Calu3 (cell line): ENCODE measurements around the gene ALPK3. TPM values are rescaled to one million over a fixed set of nuclear protein-coding genes. Genes with fewer than 3 reads are reported as not detected.

Source experiments
- BruUV-seq: library from RNA; stranded (reverse); fragments of 400-500 nt; replicated peaks from 2 replicates; lab custom pipeline; 2021; lab: Mats Ljungman, UMichigan
- CTCF ChIA-PET: fragments of 300-600 bp; sonication (Branson Sonifier 250); formaldehyde crosslinking; loops from one replicate; lab custom pipeline; 2022; ENCODE audit warnings: antibody characterized with exemption; lab: Charles Lee
- DNase-seq: peaks from one replicate; pipeline ENCODE4 v3.0.0; 2022
- H3K27ac Mint-ChIP-seq: one replicate; pipeline ENCODE4 v1.8.0; 2022; ENCODE audit warnings: mixed read lengths; ENCODE audit not compliant: unreplicated experiment
- H3K27me3 Mint-ChIP-seq: one replicate; pipeline ENCODE4 v1.8.0; 2022; ENCODE audit warnings: mixed read lengths; ENCODE audit not compliant: unreplicated experiment
- H3K36me3 Mint-ChIP-seq: one replicate; pipeline ENCODE4 v1.8.0; 2022; ENCODE audit warnings: mild to moderate bottlenecking, moderate library complexity, mixed read lengths; ENCODE audit not compliant: insufficient read depth, unreplicated experiment
- H3K4me1 Mint-ChIP-seq: one replicate; pipeline ENCODE4 v1.8.0; 2022; ENCODE audit warnings: mild to moderate bottlenecking, low read depth, mixed read lengths; ENCODE audit not compliant: unreplicated experiment
- H3K4me3 Mint-ChIP-seq: one replicate; pipeline ENCODE4 v1.8.0; 2022; ENCODE audit warnings: mild to moderate bottlenecking, low read depth, moderate library complexity, mixed read lengths; ENCODE audit not compliant: unreplicated experiment
- H3K9me3 Mint-ChIP-seq: one replicate; pipeline ENCODE4 v1.8.0; 2022; ENCODE audit warnings: low read depth, mixed read lengths; ENCODE audit not compliant: unreplicated experiment
- intact Hi-C: fragments of 100-400 bp; cut with micrococcal nuclease; formaldehyde crosslinking; loops from one replicate; pipeline ENCODE4 v1.10.0; 2022; ENCODE audit not compliant: unreplicated experiment
- total RNA-seq: library from RNA; stranded (reverse); gene quantifications from 2 replicates; pipeline ENCODE4 v1.2.3, GENCODE V29; 2022
- TF ChIP-seq, protein P1 (sequence below): fragments of 200-600 bp; IDR thresholded peaks from one replicate; pipeline ENCODE4 v1.8.0; 2022; ENCODE audit warnings: antibody characterized with exemption; ENCODE audit not compliant: unreplicated experiment

The ALPK3 gene
- total RNA-seq, 1 experiment from 2014 or later = 4.6 TPM

DNA sequence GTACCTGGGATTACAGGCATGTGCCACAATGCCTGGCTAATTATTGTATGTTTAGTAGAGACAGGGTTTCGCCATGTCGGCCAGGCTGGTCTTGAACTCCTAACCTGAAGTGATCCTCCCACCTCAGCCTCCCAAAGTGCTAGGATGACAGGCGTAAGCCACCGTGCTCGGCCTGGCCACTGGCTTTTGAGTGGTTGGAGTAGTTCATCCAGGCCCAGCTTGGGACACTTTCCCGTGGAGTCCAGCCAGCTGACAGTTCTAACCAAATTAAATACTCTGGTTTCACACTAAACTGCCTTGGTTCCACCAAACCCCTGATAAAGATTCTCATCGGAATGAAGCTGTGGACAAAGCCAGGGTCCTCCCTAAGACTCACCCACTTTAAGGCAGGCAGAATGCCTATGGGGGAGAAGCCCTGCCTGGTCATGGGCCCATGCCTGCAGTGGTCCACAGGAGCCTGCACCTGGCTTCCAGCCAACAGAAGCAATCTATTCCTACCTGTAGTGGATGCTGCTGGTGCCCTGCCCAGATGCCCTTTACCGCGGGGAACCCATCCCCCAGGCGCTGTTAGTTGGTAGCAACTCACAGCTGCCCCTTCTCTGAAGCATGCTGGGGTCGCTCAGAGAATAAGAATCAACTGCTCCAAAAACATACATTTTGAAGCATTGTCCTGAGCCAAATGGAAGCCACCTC, 62.1 kb downstream of the ALPK3 start:
- Mint-ChIP-seq H3K27ac (no peak overlapping the region), H3K9me3 (no peaks in the 10 kb centered on the region), H3K36me3 (no peaks in the 10 kb centered on the region), H3K27me3 (no peaks in the 10 kb centered on the region), H3K4me3 (no peak overlapping the region), H3K4me1 (peaks cover 39% of the 10 kb centered on the region)
- CTCF ChIA-PET = no interaction called here
- TF ChIP-seq, protein P1, sequence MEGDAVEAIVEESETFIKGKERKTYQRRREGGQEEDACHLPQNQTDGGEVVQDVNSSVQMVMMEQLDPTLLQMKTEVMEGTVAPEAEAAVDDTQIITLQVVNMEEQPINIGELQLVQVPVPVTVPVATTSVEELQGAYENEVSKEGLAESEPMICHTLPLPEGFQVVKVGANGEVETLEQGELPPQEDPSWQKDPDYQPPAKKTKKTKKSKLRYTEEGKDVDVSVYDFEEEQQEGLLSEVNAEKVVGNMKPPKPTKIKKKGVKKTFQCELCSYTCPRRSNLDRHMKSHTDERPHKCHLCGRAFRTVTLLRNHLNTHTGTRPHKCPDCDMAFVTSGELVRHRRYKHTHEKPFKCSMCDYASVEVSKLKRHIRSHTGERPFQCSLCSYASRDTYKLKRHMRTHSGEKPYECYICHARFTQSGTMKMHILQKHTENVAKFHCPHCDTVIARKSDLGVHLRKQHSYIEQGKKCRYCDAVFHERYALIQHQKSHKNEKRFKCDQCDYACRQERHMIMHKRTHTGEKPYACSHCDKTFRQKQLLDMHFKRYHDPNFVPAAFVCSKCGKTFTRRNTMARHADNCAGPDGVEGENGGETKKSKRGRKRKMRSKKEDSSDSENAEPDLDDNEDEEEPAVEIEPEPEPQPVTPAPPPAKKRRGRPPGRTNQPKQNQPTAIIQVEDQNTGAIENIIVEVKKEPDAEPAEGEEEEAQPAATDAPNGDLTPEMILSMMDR = no peak
- DNase-seq = no peak
- no TSS peak for BruUV-seq
- intact Hi-C loops = no loop called here

DNA sequence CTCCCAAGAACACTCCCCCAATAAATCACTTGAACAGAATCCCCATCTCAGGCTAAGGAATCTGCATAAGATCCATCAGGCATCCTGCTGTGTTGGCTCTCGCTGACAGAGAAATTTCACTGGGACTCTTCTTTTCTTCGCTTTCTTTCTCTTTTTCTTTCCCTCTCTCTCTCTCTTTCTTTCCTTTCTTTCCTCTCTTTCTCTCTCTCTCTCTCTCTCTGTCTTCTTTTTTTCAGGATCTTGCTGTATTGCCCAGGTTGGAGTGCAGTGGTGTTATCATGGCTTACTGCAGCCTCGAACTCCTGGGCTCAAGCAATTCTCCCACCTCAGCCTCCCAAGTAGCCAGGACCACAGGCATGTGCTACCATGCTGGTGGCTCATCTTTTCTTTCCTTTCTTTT, 62.9 kb downstream of the ALPK3 start:
- DNase-seq = no peak
- TF ChIP-seq, protein P1 = no peak
- Mint-ChIP-seq H3K27ac (no peak overlapping the region), H3K9me3 (no peaks in the 10 kb centered on the region), H3K4me1 (peaks cover 45% of the 10 kb centered on the region), H3K4me3 (no peak overlapping the region), H3K36me3 (peaks cover 4% of the 10 kb centered on the region), H3K27me3 (no peaks in the 10 kb centered on the region)
- CTCF ChIA-PET = interaction anchor here (0.7 kb wide), 1 partner anchor 12 kb away, joined by 9 read pairs; no protein-coding TSS in a partner anchor
- intact Hi-C loops = no loop called here
- no TSS peak for BruUV-seq

DNA sequence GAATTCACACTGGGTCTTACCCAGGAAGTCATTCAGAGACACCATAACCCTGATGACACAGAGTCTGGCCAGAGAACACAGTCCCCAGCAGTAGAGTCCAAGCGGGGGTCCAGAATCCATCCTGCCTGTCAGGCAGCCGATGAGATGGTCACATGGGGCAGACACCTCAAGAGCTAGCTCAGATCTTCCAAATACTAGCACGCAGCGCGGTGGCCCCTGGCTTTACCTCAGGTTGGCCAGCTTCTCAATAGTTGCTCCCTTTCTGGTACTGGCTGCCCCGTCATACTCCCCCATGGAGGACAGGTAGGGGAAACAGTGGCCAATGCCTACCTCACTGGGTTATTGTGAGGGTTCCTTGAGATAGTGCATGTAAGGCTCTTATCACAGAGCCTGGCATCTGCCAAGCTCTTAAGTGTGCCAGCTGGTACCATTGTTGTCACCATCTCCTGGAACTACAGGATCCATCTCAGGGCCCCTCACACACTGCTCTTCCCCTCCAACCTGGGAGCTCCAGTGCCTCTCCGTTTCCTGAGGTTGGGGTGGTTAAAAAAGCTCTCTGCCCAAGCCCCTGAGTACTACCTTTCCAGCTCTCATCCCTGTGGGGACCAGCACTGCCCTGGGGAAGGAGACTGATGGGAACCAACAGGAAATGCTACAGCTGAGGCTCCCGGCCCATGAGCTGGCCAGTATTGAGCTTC, 63.8 kb downstream of the ALPK3 start:
- H3K27me3 Mint-ChIP-seq = no peaks in the 10 kb centered on the region
- CTCF ChIA-PET = interaction anchor here (0.7 kb wide), 1 partner anchor 11 kb away, joined by 9 read pairs; no protein-coding TSS in a partner anchor
- BruUV-seq = no TSS peak
- H3K27ac Mint-ChIP-seq = no peak overlapping the region
- peaks cover 49% of the 10 kb centered on the region for H3K4me1 Mint-ChIP-seq
- intact Hi-C loops = no loop called here
- TF ChIP-seq, protein P1 = no peak
- no peaks in the 10 kb centered on the region for H3K9me3 Mint-ChIP-seq
- no peak for DNase-seq
- peaks cover 4% of the 10 kb centered on the region for H3K36me3 Mint-ChIP-seq
- no peak overlapping the region for H3K4me3 Mint-ChIP-seq

DNA sequence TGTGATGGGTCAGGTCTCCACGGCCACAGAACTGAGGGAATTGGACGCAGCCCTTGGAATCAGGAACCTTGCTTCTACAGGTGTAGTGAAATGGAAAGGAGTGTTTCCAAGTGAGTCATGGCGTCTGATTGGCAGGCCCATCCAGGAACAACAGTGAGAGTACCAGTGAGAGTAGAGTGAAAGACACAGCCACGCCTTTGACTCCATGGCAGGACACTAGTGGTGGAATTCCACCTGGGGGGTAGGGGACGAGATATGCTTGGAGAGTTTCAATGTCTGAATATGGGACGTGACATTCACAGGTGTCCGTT, 64.3 kb downstream of the ALPK3 start:
- no TSS peak for BruUV-seq
- TF ChIP-seq, protein P1 = no peak

More for the DNA sequence above, 64.3 kb downstream of the ALPK3 start:
- Mint-ChIP-seq H3K27me3 (no peaks in the 10 kb centered on the region), H3K27ac (no peak overlapping the region), H3K9me3 (no peaks in the 10 kb centered on the region), H3K4me1 (peaks cover 53% of the 10 kb centered on the region), H3K4me3 (no peak overlapping the region), H3K36me3 (peaks cover 4% of the 10 kb centered on the region)
- DNase-seq = no peak
- intact Hi-C loops = no loop called here
- CTCF ChIA-PET = no interaction called here
